Adrenal gland (tissue), 5 donors: ENCODE results near the gene PHB1.

Experiments
- POLR2A ChIP-seq, 2 donors: fragments of 450-650 bp; IDR thresholded peaks; one replicate each; pipeline ENCODE4 v1.6.1; 2017; ENCODE audit warnings: antibody characterized with exemption in 2 of 2, mild to moderate bottlenecking in 2 of 2, moderate library complexity in 1 of 2
- TF ChIP-seq, protein P1 (sequence below), 6 experiments: fragments of 450-650 bp in 4 of 6; fragments of 200-600 bp in 2 of 6; sonication (generic) in 1 of 6; IDR thresholded peaks; 1 replicate in 5 of 6; 2 replicates in 1 of 6; pipeline versions ENCODE4 v1.5.1 to v1.8.0; 2016 to 2021; ENCODE audit warnings: antibody characterized with exemption in 6 of 6, mild to moderate bottlenecking in 2 of 6, moderate library complexity in 1 of 6
- donor health status: DM: no; HTN: no; CAD: no.

- TF ChIP-seq, protein P1, sequence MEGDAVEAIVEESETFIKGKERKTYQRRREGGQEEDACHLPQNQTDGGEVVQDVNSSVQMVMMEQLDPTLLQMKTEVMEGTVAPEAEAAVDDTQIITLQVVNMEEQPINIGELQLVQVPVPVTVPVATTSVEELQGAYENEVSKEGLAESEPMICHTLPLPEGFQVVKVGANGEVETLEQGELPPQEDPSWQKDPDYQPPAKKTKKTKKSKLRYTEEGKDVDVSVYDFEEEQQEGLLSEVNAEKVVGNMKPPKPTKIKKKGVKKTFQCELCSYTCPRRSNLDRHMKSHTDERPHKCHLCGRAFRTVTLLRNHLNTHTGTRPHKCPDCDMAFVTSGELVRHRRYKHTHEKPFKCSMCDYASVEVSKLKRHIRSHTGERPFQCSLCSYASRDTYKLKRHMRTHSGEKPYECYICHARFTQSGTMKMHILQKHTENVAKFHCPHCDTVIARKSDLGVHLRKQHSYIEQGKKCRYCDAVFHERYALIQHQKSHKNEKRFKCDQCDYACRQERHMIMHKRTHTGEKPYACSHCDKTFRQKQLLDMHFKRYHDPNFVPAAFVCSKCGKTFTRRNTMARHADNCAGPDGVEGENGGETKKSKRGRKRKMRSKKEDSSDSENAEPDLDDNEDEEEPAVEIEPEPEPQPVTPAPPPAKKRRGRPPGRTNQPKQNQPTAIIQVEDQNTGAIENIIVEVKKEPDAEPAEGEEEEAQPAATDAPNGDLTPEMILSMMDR (IDR thresholded peaks at IDR 0.05), result no peak
- no peak for TF ChIP-seq POLR2A (IDR thresholded peaks at IDR 0.05)
These were observed 42.3 kb downstream of the PHB1 start for GRCh38 chr17:49372425-49372824.
